Femur (tissue), 1 donor: ENCODE measurements around the gene PRAMEF14.
"Not testable (repeated sequence)": the region's sequence is repeated elsewhere in the genome, so short reads cannot be mapped to it uniquely, and the experiment has no call there.

Experiments
- DNase-seq: peaks from one replicate; pipeline ENCODE4 v3.0.0-alpha.2; 2017

Gene PRAMEF14

DNA sequence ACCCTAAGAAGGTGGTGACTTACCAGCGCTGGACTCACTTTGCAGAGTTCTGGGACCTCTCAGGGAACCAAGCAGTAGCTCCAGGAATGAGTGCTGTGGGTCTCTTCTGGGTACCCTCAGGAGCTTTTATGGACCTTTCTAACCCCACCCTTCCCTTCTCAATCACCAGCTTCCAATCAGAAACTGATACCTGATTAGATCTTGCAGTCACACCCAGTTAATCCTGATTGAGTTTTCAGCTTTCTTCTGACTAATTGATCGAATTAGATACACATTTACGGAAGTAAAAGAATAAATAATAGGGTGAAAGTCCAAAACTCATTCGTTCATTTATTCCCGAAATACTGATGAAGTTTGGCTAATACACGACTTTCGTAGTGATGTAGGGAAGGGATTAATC lies at the start of gene PRAMEF14:
Gene PRAMEF14, minus strand, starts transcription at position 101 of the 400 bp plus-strand sequence. CDS start 1,820 bp downstream, outside the sequence.
- not testable (repeated sequence) for DNase-seq

DNA sequence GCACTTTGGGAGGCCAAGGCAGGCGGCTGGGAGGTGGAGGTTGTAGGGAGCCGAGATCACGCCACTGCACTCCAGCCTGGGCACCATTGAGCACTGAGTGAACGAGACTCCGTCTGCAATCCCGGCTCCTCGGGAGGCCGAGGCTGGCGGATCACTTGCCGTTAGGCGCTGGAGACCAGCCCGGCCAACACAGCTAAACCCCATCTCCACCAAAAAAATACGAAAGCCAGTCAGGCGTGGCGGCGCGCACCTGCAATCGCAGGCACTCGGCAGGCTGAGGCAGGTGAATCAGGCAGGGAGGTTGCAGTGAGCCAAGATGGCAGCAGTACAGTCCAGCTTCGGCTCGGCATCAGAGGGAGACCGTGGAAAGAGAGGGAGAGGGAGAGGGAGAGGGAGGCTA lies 48.4 kb upstream of the PRAMEF14 start:
- DNase-seq = not testable (repeated sequence)

DNA sequence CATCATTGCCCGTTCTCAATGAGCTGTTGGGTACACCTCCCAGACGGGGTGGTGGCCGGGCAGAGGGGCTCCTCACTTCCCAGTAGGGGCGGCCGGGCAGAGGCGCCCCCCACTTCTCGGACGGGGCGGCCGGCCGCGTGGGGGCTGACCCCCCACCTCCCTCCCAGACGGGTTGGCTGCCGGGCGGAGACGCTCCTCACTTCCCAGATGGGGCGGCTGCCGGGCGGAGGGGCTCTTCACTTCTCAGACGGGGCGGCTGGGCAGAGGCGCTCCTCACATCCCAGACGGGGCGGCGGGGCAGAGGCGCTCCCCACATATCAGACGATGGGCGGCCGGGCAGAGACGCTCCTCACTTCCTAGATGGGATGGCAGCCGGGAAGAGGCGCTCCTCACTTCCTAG lies 47.8 kb upstream of the PRAMEF14 start:
- DNase-seq = not testable (repeated sequence)

GRCh38 chr1:13393004-13393403 lies 46.1 kb upstream of the PRAMEF14 start:
- DNase-seq = not testable (repeated sequence)

DNA sequence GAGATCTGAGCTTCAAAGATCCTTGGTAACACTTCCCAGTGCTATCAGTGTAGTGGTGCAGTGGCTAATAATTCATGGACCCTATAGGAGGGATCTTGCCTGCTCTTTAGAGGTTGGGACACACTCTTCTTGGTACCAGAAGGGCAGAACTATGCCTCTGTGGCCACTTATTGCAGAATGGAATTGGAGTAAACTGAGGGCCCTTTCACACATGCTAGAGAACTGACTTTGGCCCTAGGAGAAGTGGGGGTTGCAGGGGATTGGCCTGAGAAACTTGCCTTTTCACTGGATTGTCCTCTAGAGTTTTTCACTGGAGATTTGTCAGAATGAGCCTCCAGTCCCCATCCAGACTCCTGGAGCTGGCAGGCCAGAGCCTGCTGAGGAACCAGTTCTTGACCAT lies 42.4 kb upstream of the PRAMEF14 start, which contains the start of gene PRAMEF17:
Gene PRAMEF17, plus strand, starts transcription at position 301 of the 400 bp plus-strand sequence. Its CDS starts 26 bp downstream, at position 327.
- DNase-seq = not testable (repeated sequence)

DNA sequence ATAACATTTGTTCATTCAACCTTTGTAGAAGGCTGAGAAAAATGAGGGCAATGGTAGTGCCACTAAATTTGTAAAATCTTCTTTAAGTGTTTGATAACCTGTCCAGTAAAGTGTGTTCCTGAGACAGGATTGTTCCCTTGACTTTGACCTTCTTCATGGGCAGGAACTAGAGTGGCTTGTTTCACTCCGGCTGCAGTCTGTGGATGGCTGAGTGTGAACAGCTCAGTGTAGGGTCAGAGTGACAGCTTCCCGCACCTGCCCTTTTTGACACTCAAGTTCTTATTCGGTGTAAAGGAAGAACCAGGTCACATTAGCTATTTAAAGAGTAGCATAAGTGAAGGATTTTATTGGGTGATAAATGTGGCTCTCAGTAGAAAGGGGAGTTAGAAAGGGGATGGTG lies 33.4 kb upstream of the PRAMEF14 start:
- not testable (repeated sequence) for DNase-seq

DNA sequence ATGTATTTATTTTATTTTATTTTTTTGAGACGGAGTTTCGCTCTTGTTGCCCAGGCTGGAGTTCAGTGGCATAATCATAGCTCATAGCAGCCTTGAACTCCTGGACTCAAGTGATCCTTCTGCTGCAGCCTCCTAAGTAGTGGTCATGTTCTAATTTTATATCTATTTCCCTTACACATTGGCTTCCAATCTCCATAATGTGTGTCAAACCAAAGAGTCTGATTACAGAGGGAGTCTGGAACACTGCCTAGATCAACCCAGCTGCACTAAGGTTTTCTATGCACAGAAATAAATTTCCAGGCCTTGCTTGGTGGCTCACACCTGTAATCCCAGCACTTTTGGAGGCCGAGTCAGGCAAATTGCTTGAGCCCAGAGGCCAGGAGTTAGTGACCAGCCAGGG lies 32.0 kb upstream of the PRAMEF14 start:
- DNase-seq = not testable (repeated sequence)

- DNase-seq = not testable (repeated sequence)
These were observed 21.6 kb upstream of the PRAMEF14 start for GRCh38 chr1:13368544-13368943.

DNA sequence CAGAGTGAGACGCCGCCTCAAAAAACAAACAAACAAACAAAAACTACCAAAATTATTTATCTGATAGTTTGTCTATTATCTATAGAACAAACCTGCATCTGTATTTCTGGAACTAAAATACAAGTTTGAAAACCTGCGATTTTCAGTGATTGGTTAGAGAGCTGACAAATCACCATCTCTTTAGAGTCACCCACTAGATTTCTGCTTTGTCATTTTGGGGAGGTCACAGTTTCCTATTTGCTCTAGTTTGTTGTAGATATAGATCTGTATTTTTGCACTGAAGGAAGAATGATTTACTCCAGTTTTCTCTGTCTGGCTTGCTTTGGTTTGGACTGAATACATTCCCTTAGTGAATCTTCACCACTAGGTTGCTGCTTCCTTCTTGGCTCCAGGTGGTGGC lies 19.6 kb upstream of the PRAMEF14 start:
- not testable (repeated sequence) for DNase-seq

GRCh38 chr1:13364928-13365327 lies 18.0 kb upstream of the PRAMEF14 start:
- DNase-seq = not testable (repeated sequence)

GRCh38 chr1:13362364-13362763 lies 15.4 kb upstream of the PRAMEF14 start:
- DNase-seq = not testable (repeated sequence)

GRCh38 chr1:13356774-13357173 lies 9.8 kb upstream of the PRAMEF14 start:
- DNase-seq = peak; percentile 17

- not testable (repeated sequence) for DNase-seq
These were observed 7.5 kb upstream of the PRAMEF14 start for GRCh38 chr1:13354475-13354874.

- not testable (repeated sequence) for DNase-seq
These were observed 6.5 kb upstream of the PRAMEF14 start for GRCh38 chr1:13353476-13353875.

DNA sequence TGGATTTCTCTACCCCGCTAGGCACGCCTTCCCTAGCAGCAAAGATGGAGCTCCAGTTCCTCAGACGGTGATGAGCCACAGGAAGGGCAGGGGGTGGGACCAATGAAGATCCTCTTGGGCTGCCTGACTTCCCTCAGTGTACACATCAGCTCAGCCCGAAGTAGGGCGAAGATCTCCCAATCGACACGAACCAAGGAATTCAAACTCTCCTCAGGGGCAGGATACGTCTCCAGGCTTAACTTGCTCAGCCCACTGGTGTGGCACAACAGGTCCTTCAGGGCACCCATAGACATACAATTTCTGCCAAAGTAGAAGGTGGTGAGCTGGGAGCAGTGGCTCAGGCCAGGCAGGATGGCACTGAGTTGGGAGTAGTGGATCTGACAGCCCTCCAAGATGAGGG lies 4.4 kb downstream of the PRAMEF14 start:
- DNase-seq = not testable (repeated sequence)

- DNase-seq = not testable (repeated sequence)
These were observed 31.7 kb downstream of the PRAMEF14 start, which contains the start of gene PRAMEF15 for GRCh38 chr1:13315281-13315680. PRAMEF15 (plus strand) TSS chr1:13315581; CDS start chr1:13318408, 2,827 bp downstream.

DNA sequence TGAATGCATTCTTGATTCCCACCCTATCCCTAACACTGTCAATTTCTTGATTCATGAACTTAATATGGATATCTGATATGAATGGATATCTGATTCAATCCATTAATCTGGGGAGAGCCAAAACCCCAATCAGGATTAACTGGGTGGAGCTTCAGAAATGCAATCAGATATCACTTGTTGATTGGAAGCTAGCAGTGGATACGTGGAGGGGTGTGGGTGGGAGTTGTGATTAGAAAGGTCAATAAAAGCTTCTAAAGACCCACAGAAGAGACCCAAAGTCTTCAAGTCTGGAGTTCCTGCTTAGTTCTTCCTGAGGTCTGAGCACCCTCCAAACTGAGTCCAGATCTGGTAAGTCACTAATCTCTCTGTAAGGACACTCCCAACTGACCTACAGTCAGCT lies 43.7 kb downstream of the PRAMEF14 start, which contains the start of gene PRAMEF33:
Gene PRAMEF33, plus strand, starts transcription at position 301 of the 400 bp plus-strand sequence. CDS start 2,416 bp downstream, outside the sequence.
- not testable (repeated sequence) for DNase-seq

DNA sequence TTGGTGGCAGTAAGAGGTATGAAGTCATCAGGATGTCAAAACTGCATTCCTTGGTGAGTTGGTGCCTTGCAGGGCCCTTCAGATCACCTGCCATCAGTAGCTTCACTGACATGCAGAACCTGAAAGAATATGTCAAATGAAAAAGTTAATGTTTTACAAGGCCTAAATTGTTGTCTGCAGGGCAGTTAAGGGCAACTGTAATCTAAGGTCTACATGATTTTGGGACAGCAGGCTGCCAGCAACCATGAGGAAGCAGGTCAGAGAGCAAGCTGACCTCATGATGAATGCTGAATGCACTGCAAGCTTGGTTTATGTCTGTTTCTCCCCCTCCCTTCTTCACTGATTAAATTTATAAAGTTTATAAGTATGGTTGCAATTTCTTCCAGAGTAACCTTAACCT lies 44.7 kb downstream of the PRAMEF14 start:
- not testable (repeated sequence) for DNase-seq

DNA sequence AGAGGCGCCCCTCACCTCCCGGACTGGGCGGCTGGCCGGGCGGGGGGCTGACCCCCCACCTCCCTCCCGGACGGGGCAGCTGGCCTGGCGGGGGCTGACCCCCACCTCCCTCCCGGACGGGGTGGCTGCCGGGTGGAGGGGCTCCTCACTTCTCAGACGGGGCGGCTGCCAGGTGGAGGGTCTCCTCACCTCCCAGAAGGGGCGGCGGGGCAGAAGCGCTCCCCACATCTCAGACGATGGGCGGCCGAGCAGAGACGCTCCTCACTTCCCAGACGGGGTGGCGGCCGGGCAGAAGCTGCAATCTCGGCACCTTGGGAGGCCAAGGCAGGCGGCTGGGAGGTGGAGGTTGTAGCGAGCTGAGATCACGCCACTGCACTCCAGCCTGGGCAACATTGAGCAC lies 48.2 kb downstream of the PRAMEF14 start:
- not testable (repeated sequence) for DNase-seq

DNA sequence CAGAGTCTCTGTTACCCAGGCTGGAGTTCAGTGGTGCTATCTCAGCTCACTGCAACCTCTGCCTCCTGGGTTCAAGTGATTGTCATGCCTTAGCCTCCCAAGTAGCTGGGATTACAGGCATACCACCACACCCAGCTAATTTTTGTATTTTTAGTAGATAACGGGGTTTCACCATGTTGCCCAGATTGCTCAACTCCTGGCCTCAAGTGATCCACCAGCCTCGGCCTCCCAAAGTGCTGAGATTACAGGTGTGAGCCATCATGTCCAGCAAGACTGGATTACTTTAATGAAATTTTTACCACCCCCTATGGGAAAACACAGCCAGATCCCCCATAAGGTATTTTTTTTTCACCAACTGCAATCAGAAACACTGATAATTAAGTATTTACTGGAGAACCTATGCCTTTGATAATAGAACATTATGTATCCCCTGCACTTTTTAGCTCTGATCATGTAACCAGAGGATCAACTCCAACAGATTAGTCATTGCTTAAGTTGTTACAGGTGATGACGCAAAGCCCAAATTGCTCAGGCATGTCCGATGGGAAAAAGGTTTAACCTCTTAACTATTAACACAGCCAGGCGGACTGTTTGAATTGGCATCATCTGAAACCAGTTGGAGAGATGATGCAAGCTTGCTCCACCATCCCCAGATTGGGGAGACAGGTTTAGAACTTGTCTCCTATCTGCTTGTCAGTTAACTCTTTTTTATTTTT lies 49.6 kb downstream of the PRAMEF14 start:
- DNase-seq = not testable (repeated sequence)
